ENCODE measurements around the gene TRIM38. TPM values are rescaled to one million over a fixed set of nuclear protein-coding genes. Genes with fewer than 3 reads are reported as not detected.

The TRIM38 gene
- total and polyA plus RNA-seq, 2 of the 13 experiments (the other 11 are each of a cell fraction or from before 2014, with no cell fraction given): 2.5 to 3.1 TPM

DNA sequence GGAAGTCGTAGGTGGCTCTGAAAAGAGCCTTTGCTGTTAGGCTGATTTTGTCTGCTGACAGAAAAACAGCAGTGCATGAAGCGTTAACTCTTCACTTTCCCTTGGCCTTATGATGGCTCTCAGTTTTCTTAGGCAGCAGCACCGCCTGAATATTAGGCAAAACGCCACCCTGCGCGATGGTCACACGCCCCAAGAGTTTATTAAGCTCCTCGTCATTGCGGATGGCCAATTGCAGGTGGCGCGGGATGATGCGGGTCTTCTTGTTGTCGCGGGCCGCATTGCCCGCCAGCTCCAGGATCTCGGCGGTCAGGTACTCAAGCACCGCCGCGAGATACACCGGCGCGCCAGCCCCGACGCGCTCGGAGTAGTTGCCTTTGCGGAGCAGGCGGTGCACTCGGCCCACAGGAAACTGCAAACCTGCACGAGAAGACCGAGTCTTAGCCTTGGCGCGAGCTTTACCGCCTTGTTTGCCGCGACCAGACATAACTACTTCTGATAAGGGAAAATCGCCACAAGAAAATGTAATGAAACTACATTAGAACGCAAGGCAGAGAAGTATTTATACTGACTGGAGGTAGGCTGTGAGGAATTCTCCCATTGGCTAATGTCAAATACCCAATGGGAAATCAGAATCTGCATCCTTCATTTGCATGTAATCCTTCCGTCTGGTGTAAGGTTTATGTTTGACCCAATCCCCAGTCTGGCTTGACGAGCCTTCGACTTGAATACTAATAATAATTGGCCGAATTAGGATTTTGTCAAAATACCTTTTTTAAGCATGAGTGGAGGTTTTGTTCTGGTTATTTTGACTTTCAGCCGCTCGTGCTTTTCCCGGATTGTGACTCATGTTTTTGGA is 70.7 kb downstream of the TRIM38 start (continued):
- TF ChIP-seq ZNF33A (CRISPR knock-in tag; IDR thresholded peaks at IDR 0.05; ENCODE audit: borderline replicate concordance) (no peak), HIC2 (CRISPR knock-in tag; IDR thresholded peaks at IDR 0.05; ENCODE audit: low read depth) (no peak), FOSL2 (CRISPR knock-in tag; IDR thresholded peaks at IDR 0.05) (peak; percentile 37; the same call in 1 of the 2 replicates), ZNF34 (CRISPR knock-in tag; IDR thresholded peaks at IDR 0.05; ENCODE audit: borderline replicate concordance) (no peak), ARID2 (CRISPR knock-in tag; IDR thresholded peaks at IDR 0.05; ENCODE audit: borderline replicate concordance) (no peak), TOPORS (CRISPR knock-in tag; IDR thresholded peaks at IDR 0.05) (0 out of 2 replicates have a peak, but pooled peaks have one; percentile 75), ZNF550 (CRISPR knock-in tag; IDR thresholded peaks at IDR 0.05; ENCODE audit: borderline replicate concordance) (no peak), ETV5 (CRISPR knock-in tag; IDR thresholded peaks at IDR 0.05; ENCODE audit: borderline replicate concordance) (0 out of 2 replicates have a peak, but pooled peaks have one; percentile 41), ZBTB8A (CRISPR knock-in tag; IDR thresholded peaks at IDR 0.05; ENCODE audit: borderline replicate concordance, low read depth) (no peak), HMGXB4 (CRISPR knock-in tag; IDR thresholded peaks at IDR 0.05; ENCODE audit: borderline replicate concordance in 1 of 2, low read depth in 1 of 2) (peak; percentile 74 to 83)
- TF ChIP-seq, protein P1, sequence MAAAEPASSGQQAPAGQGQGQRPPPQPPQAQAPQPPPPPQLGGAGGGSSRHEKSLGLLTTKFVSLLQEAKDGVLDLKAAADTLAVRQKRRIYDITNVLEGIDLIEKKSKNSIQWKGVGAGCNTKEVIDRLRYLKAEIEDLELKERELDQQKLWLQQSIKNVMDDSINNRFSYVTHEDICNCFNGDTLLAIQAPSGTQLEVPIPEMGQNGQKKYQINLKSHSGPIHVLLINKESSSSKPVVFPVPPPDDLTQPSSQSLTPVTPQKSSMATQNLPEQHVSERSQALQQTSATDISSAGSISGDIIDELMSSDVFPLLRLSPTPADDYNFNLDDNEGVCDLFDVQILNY (CRISPR knock-in tag; conservative IDR thresholded peaks at IDR 0.05): 0 out of 2 replicates have a peak, but pooled peaks have one; percentile 26
- TF ChIP-seq, protein P2, sequence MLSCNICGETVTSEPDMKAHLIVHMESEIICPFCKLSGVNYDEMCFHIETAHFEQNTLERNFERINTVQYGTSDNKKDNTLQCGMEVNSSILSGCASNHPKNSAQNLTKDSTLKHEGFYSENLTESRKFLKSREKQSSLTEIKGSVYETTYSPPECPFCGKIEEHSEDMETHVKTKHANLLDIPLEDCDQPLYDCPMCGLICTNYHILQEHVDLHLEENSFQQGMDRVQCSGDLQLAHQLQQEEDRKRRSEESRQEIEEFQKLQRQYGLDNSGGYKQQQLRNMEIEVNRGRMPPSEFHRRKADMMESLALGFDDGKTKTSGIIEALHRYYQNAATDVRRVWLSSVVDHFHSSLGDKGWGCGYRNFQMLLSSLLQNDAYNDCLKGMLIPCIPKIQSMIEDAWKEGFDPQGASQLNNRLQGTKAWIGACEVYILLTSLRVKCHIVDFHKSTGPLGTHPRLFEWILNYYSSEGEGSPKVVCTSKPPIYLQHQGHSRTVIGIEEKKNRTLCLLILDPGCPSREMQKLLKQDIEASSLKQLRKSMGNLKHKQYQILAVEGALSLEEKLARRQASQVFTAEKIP (CRISPR knock-in tag; IDR thresholded peaks at IDR 0.05; ENCODE audit: borderline replicate concordance): no peak
- TF ChIP-seq, protein P3, sequence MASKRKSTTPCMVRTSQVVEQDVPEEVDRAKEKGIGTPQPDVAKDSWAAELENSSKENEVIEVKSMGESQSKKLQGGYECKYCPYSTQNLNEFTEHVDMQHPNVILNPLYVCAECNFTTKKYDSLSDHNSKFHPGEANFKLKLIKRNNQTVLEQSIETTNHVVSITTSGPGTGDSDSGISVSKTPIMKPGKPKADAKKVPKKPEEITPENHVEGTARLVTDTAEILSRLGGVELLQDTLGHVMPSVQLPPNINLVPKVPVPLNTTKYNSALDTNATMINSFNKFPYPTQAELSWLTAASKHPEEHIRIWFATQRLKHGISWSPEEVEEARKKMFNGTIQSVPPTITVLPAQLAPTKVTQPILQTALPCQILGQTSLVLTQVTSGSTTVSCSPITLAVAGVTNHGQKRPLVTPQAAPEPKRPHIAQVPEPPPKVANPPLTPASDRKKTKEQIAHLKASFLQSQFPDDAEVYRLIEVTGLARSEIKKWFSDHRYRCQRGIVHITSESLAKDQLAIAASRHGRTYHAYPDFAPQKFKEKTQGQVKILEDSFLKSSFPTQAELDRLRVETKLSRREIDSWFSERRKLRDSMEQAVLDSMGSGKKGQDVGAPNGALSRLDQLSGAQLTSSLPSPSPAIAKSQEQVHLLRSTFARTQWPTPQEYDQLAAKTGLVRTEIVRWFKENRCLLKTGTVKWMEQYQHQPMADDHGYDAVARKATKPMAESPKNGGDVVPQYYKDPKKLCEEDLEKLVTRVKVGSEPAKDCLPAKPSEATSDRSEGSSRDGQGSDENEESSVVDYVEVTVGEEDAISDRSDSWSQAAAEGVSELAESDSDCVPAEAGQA (IDR thresholded peaks at IDR 0.05; ENCODE audit: low read depth): no peak
- TF ChIP-seq, protein P3 (CRISPR knock-in tag; IDR thresholded peaks at IDR 0.05; ENCODE audit: borderline replicate concordance): no peak
